ENCODE results near the gene HBG2. TPM values are rescaled to one million over a fixed set of nuclear protein-coding genes. Genes with fewer than 3 reads are reported as not detected.
A peak's percentile ranks its signal among the peaks of the same experiment; 100 is the strongest.

Gene HBG2
- total and polyA plus RNA-seq, 9 of the 15 experiments (the other 6 are each of a cell fraction or from before 2014, with no cell fraction given), result 1,626 to 58,619 (median 10,515) TPM

DNA sequence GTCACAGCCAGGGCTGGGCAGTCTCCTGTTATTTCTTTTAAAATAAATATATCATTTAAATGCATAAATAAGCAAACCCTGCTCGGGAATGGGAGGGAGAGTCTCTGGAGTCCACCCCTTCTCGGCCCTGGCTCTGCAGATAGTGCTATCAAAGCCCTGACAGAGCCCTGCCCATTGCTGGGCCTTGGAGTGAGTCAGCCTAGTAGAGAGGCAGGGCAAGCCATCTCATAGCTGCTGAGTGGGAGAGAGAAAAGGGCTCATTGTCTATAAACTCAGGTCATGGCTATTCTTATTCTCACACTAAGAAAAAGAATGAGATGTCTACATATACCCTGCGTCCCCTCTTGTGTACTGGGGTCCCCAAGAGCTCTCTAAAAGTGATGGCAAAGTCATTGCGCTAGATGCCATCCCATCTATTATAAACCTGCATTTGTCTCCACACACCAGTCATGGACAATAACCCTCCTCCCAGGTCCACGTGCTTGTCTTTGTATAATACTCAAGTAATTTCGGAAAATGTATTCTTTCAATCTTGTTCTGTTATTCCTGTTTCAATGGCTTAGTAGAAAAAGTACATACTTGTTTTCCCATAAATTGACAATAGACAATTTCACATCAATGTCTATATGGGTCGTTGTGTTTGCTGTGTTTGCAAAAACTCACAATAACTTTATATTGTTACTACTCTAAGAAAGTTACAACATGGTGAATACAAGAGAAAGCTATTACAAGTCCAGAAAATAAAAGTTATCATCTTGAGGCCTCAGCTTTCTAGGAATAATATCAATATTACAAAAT lies 33.7 kb upstream of the HBG2 start (continued):
- TF ChIP-seq ZNF431 (CRISPR knock-in tag; IDR thresholded peaks at IDR 0.05) (no peak), MECOM (CRISPR knock-in tag; IDR thresholded peaks at IDR 0.05) (no peak), HINFP (tag; conservative IDR thresholded peaks at IDR 0.05; ENCODE audit: low read depth) (no peak), KAT7 (CRISPR knock-in tag; IDR thresholded peaks at IDR 0.05; ENCODE audit: borderline replicate concordance) (no peak), ZC3H11A (IDR thresholded peaks at IDR 0.05; ENCODE audit: low read depth, low read length) (no peak), MED1 (CRISPR knock-in tag; IDR thresholded peaks at IDR 0.05; ENCODE audit: borderline replicate concordance) (no peak), ZNF764 (CRISPR knock-in tag; IDR thresholded peaks at IDR 0.05; ENCODE audit: low read depth) (no peak), POLR2AphosphoS5 (IDR thresholded peaks at IDR 0.05; ENCODE audit: control insufficient read depth, insufficient read depth, low read depth, low read length) (peak; percentile 96), POU5F1 (IDR thresholded peaks at IDR 0.05; ENCODE audit: borderline replicate concordance, low read depth, low read length, partially characterized antibody) (no peak), ZKSCAN8 (CRISPR knock-in tag; IDR thresholded peaks at IDR 0.05) (0 out of 2 replicates have a peak, but pooled peaks have one; percentile 50), HDAC8 (tag; IDR thresholded peaks at IDR 0.05) (no peak), ZNF12 (CRISPR knock-in tag; IDR thresholded peaks at IDR 0.05) (no peak)
- TF ChIP-seq, protein P1, sequence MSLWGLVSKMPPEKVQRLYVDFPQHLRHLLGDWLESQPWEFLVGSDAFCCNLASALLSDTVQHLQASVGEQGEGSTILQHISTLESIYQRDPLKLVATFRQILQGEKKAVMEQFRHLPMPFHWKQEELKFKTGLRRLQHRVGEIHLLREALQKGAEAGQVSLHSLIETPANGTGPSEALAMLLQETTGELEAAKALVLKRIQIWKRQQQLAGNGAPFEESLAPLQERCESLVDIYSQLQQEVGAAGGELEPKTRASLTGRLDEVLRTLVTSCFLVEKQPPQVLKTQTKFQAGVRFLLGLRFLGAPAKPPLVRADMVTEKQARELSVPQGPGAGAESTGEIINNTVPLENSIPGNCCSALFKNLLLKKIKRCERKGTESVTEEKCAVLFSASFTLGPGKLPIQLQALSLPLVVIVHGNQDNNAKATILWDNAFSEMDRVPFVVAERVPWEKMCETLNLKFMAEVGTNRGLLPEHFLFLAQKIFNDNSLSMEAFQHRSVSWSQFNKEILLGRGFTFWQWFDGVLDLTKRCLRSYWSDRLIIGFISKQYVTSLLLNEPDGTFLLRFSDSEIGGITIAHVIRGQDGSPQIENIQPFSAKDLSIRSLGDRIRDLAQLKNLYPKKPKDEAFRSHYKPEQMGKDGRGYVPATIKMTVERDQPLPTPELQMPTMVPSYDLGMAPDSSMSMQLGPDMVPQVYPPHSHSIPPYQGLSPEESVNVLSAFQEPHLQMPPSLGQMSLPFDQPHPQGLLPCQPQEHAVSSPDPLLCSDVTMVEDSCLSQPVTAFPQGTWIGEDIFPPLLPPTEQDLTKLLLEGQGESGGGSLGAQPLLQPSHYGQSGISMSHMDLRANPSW (CRISPR knock-in tag; IDR thresholded peaks at IDR 0.05), result no peak
- TF ChIP-seq, protein P2, sequence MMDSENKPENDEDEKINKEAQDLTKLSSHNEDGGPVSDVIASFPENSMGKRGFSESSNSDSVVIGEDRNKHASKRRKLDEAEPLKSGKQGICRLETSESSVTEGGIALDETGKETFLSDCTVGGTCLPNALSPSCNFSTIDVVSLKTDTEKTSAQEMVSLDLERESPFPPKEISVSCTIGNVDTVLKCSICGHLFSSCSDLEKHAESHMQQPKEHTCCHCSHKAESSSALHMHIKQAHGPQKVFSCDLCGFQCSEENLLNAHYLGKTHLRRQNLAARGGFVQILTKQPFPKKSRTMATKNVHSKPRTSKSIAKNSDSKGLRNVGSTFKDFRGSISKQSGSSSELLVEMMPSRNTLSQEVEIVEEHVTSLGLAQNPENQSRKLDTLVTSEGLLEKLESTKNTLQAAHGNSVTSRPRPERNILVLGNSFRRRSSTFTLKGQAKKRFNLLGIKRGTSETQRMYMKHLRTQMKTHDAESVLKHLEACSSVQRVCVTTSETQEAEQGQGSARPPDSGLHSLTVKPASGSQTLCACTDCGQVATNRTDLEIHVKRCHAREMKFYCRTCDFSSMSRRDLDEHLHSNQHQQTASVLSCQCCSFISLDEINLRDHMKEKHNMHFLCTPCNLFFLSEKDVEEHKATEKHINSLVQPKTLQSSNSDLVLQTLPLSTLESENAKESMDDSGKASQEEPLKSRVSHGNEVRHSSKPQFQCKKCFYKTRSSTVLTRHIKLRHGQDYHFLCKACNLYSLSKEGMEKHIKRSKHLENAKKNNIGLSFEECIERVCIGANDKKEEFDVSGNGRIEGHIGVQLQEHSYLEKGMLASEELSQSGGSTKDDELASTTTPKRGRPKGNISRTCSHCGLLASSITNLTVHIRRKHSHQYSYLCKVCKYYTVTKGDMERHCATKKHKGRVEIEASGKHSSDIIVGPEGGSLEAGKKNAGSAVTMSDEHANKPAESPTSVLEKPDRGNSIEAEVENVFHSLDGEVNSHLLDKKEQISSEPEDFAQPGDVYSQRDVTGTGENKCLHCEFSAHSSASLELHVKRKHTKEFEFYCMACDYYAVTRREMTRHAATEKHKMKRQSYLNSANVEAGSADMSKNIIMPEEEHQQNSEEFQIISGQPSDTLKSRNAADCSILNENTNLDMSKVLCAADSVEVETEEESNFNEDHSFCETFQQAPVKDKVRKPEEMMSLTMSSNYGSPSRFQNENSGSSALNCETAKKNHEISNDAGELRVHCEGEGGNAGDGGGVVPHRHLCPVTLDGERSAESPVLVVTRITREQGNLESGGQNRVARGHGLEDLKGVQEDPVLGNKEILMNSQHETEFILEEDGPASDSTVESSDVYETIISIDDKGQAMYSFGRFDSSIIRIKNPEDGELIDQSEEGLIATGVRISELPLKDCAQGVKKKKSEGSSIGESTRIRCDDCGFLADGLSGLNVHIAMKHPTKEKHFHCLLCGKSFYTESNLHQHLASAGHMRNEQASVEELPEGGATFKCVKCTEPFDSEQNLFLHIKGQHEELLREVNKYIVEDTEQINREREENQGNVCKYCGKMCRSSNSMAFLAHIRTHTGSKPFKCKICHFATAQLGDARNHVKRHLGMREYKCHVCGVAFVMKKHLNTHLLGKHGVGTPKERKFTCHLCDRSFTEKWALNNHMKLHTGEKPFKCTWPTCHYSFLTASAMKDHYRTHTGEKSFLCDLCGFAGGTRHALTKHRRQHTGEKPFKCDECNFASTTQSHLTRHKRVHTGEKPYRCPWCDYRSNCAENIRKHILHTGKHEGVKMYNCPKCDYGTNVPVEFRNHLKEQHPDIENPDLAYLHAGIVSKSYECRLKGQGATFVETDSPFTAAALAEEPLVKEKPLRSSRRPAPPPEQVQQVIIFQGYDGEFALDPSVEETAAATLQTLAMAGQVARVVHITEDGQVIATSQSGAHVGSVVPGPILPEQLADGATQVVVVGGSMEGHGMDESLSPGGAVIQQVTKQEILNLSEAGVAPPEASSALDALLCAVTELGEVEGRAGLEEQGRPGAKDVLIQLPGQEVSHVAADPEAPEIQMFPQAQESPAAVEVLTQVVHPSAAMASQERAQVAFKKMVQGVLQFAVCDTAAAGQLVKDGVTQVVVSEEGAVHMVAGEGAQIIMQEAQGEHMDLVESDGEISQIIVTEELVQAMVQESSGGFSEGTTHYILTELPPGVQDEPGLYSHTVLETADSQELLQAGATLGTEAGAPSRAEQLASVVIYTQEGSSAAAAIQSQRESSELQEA (IDR thresholded peaks at IDR 0.05; ENCODE audit: low read depth), result no peak
